HG03045 (cell line): ENCODE data around the gene UBA3.

Experiments
- ATAC-seq: cut with Tn5 transposase; IDR thresholded peaks from one replicate; pipeline ENCODE4 v1.9.1; 2021; ENCODE audit warnings: mild to moderate bottlenecking, moderate library complexity; ENCODE audit not compliant: unreplicated experiment

Gene UBA3

DNA sequence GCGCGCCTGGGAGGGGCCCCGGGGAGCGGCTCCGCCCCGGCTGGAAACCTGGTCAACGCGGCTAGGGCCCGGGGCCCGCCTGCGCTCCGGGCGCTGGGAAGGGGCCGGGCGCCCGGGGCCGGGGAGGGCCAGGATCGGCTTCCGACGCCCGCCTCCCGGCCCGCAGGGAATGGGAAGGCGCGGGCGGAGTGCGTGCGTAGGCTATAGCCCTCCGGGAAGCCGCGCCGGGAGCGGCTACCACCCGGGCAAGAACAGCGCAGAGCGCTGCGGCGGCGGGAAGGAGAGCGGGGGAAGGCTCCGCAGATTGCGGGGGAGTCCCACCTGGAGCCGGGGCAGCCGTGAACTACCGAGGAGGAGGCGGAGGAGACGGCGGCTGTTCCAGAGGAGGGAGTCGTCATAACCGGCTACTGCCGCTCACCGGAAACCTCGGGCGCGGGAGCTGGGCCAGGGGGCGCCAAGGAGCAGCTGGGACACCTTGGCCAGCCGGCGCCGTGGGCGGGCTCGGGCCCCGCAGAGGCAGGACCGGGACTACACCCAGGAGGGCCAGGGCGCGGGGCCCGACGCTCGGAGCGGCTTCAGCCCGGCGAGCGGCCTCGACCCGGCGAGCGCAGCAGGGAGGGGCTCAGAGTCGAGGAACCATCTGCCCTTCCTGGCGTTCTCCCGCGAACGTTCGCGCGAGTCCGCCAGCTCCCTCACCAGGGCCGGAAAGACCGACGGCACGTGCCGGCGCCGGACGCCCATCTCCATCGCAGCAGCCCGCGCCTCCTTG is 66.7 kb downstream of the UBA3 start, which contains the start of gene EOGT:
TSS of gene EOGT (minus strand) at position 432 of the 769 bp plus-strand sequence. CDS start 3,838 bp downstream, outside the sequence.
- peak; percentile 84 for ATAC-seq

- ATAC-seq, result peak; percentile 44
Measured at GRCh38 chr3:69012800-69013252, 67.3 kb downstream of the UBA3 start.

DNA sequence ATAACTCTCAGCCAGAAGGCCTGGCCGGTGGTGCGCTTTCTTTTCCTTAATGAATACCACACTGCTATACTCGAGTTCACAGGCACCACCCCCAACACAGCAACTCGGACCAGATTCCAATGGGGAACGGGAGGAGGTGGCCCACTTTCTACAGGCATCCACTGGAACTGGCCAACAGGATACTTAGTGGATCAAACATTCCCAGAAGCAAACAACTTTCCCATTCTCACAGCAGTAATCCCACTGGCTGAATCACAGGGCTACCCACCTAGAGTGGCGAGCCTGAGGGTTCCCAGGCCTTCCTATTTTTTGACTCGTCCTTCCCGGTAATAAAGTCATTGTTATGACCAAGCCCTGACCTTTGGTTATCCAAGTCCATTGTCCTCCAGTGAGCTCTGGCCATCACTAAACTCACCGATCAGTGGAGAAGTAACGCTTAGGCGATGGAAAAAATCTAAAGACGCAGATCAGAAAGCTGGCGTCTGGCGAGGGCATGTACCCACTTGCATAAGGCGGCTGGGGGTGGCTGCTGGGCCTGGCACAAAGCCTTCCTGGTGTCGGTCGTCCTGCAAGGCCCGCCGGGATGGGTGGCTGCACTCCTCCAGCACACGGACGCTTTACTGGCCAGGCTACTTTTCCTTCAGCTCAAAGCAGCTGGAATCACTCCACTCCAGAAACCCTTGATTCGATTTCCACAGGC is 67.9 kb downstream of the UBA3 start:
- no peak for ATAC-seq

GRCh38 chr3:69011096-69011730 is 69.0 kb downstream of the UBA3 start:
- ATAC-seq, result no peak

DNA sequence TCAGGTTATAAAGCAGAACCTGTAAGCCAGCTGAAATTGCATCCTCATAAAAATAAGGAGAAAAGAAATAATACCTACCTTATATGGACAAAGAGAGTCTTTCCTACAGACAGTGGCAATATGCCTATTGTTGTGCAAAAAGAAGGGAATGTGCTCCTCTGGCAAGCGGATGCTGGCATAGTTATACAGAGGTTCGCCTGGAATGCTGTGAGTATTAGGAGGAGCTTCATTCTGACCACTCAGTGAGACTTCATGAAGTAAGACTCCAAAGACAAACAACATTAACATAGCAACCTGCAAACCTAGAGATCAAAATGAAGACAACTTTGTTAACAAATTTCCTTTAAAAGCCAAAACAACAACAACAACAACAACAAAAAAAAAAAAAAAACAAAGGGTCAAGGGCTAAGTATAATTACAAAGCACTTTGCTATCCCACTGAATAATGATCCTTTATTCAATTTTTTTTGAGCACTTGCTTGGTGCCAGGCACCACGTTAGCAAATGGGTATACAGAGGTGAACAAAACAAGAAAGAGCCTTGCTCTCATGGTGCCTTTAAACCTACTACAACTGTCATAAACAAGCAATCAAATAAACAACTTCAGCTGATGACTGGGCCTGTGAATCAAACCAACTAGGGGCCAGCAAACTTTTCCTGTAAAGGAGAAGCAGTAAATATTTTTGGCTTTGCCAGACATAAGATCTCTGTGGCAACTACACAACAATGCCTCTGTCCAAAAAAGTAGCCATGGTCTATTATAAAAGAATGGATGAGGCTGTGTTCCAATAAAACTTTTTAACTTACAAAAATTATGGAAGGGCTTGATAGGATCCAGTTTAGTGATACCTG is 70.4 kb downstream of the UBA3 start:
- ATAC-seq, result no peak

GRCh38 chr3:69008980-69009379 is 71.2 kb downstream of the UBA3 start:
- ATAC-seq, result no peak

DNA sequence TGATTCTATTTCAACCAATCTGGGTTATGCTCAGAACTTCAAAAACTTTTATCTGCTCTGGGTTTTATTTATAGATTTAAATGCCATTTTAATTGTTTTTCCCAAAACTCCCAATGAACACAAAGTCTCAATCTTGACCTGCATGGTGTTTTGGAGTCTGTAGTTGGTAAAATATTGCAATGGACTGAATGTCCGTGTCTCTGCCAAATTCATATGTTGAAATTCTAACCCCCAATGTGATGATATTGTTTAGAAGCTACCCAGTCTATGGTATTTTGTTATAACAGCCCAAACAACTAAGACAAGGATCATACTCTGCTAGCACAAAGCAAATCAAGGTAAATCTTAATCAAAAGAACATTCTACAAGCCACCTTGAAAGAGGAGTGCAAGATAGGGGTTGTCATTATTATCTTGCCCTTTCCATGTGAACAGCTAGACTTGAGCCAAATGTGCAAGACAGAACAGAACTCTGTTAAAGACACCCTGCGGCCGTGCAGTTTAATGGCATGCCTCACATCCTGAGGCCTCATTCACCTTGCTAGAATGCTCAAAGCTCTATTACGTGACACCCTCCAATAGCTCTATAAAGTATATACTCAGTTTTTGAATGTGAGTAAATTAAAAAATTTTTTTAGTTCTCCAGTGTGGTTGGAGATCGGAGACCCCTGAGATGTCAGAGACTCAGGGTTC is 74.2 kb downstream of the UBA3 start:
- ATAC-seq, result no peak

DNA sequence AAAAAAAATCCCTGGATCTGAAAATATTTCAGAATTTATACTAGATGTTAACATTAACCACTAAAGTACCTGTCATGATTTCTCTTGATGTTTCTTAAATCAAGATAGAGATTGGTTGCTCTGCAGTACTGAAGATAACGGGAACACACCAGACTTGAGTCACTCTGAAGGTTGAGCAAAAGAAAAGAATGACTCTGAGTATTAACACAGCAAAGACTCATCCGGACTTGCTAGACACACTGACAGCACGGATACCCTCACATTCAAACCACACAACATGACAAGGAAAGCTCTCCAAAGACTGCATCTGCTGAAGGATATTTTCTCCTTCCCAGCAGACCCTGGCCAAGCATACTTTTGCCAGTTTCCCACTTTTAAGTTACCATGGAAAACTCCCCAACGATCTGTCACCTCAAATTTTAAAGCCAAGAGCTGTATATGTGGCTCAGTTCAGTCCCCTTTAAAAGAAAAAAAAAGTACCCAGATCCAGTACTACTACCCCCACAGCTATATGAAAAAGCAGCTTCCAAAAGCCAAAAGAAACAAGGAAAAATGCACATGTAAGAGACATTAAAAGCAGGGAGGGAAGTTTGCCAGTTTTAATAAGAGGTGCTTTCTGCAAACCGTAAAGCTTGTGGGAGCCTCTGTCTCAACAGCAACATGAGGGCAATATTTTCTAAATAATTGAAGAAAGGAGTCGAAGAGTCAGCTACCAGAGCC is 74.9 kb downstream of the UBA3 start:
- ATAC-seq, result no peak
